IMR-90 (cell line): Measurements from ENCODE around the gene PFN1. TPM values are rescaled to one million over a fixed set of nuclear protein-coding genes. Genes with fewer than 3 reads are reported as not detected.

Experiments
- ATAC-seq: fragments of 200-7000 bp; cut with Tn5 transposase; 2 replicates; pipeline ENCODE4 v1.9.1; 2020; ENCODE audit warnings: low read depth, mild to moderate bottlenecking, moderate library complexity
- BruUV-seq: library from RNA; stranded (reverse); fragments of 400-500 nt; replicated peaks from 2 replicates; lab custom pipeline; 2021; lab: Mats Ljungman, UMichigan
- CTCF ChIA-PET: fragments of 300-600 bp; formaldehyde crosslinking; extraction: SDS; loops from one replicate; lab custom pipeline; 2021; ENCODE audit warnings: antibody characterized with exemption; lab: Yijun Ruan, JAX
- POLR2A ChIA-PET: fragments of 300-600 bp; sonication (Branson Sonifier 250); formaldehyde crosslinking; loops from one replicate; lab custom pipeline; 2022; ENCODE audit warnings: antibody characterized with exemption; ENCODE audit not compliant: unreplicated experiment; lab: Charles Lee
- DNase-seq: peaks from one replicate; pipeline ENCODE4 v3.0.0; 2013
- H2AFZ ChIP-seq: replicated peaks from 2 replicates; pipeline ENCODE3; 2013; ENCODE audit warnings: low read length, mild to moderate bottlenecking; ENCODE audit not compliant: poor library complexity
- H2AK5ac ChIP-seq: 2 replicates; pipeline ENCODE4 v1.6.1; 2013; ENCODE audit warnings: low read depth, low read length, inconsistent platforms
- H2AK9ac ChIP-seq: replicated peaks from 2 replicates; pipeline ENCODE3; 2013; ENCODE audit warnings: mild to moderate bottlenecking, low read depth, low read length, moderate library complexity; ENCODE audit not compliant: poor library complexity
- H2BK120ac ChIP-seq: 2 replicates; pipeline ENCODE4 v1.6.1; 2013; ENCODE audit warnings: low read depth, low read length, inconsistent platforms
- H2BK15ac ChIP-seq: 3 replicates; pipeline ENCODE4 v1.6.1; 2013; ENCODE audit warnings: low read depth, low read length, inconsistent platforms
- H2BK20ac ChIP-seq: 2 replicates; pipeline ENCODE4 v1.6.1; 2013; ENCODE audit warnings: low read depth, mild to moderate bottlenecking, inconsistent platforms, low read length, moderate library complexity
- H2BK5ac ChIP-seq: 2 replicates; pipeline ENCODE4 v1.6.1; 2013; ENCODE audit warnings: mild to moderate bottlenecking, low read depth, low read length, inconsistent platforms; ENCODE audit not compliant: poor library complexity, severe bottlenecking
- H3K14ac ChIP-seq: replicated peaks from 2 replicates; pipeline ENCODE4 v1.6.1; 2013; ENCODE audit warnings: low read depth, low read length, inconsistent platforms
- H3K18ac ChIP-seq: 2 replicates; pipeline ENCODE4 v1.6.1; 2013; ENCODE audit warnings: low read depth, low read length, control low read depth
- H3K23ac ChIP-seq: 2 replicates; pipeline ENCODE4 v1.6.1; 2013; ENCODE audit warnings: low read depth, low read length, inconsistent platforms
- H3K27ac ChIP-seq: 2 replicates; pipeline ENCODE4 v1.5.1; 2013; ENCODE audit warnings: mild to moderate bottlenecking, control low read depth, low read length; ENCODE audit not compliant: insufficient read depth
- H3K27me3 ChIP-seq: 2 replicates; pipeline ENCODE4 v1.6.1; 2013; ENCODE audit warnings: low read length; ENCODE audit not compliant: control insufficient read depth, insufficient read depth
- H3K36me3 ChIP-seq: 2 replicates; pipeline ENCODE4 v1.6.1; 2013; ENCODE audit warnings: low read length, mixed read lengths; ENCODE audit not compliant: control insufficient read depth, insufficient read depth
- H3K4ac ChIP-seq: 2 replicates; pipeline ENCODE4 v1.6.1; 2013; ENCODE audit warnings: low read depth, low read length, inconsistent platforms
- H3K4me1 ChIP-seq: 2 replicates; pipeline ENCODE4 v1.6.1; 2013; ENCODE audit warnings: low read length, mixed read lengths; ENCODE audit not compliant: control insufficient read depth, insufficient read depth
- H3K4me2 ChIP-seq: 2 replicates; pipeline ENCODE4 v1.6.1; 2013; ENCODE audit warnings: low read depth, mild to moderate bottlenecking, control low read depth, low read length, moderate library complexity
- H3K4me3 ChIP-seq: 2 replicates; pipeline ENCODE4 v1.5.1; 2013; ENCODE audit warnings: low read depth, mild to moderate bottlenecking, control low read depth, low read length, moderate library complexity; ENCODE audit not compliant: insufficient read depth
- H3K56ac ChIP-seq: 2 replicates; pipeline ENCODE4 v1.6.1; 2013; ENCODE audit warnings: low read length, inconsistent platforms; ENCODE audit not compliant: insufficient read depth; ENCODE audit errors: extremely low read depth
- H3K79me1 ChIP-seq, 2 experiments: 2 replicates each; pipeline ENCODE4 v1.6.1; 2013; ENCODE audit warnings: low read length in 2 of 2, inconsistent platforms in 1 of 2, low read depth in 1 of 2
- H3K9ac ChIP-seq: 2 replicates; pipeline ENCODE4 v1.6.1; 2013; ENCODE audit warnings: low read depth, low read length, control low read depth
- H3K9me1 ChIP-seq: 2 replicates; pipeline ENCODE4 v1.6.1; 2013; ENCODE audit warnings: low read length, inconsistent platforms; ENCODE audit not compliant: insufficient read depth
- H3K9me3 ChIP-seq: 2 replicates; pipeline ENCODE4 v1.6.1; 2013; ENCODE audit warnings: low read length; ENCODE audit not compliant: control insufficient read depth, insufficient read depth
- H4K20me1 ChIP-seq: 2 replicates; pipeline ENCODE4 v1.6.1; 2013; ENCODE audit warnings: low read length, inconsistent platforms; ENCODE audit not compliant: insufficient read depth
- H4K5ac ChIP-seq: 2 replicates; pipeline ENCODE4 v1.6.1; 2013; ENCODE audit warnings: mild to moderate bottlenecking, low read depth, low read length, control low read depth
- H4K8ac ChIP-seq, 2 experiments: 2 replicates each; pipeline ENCODE4 v1.6.1; 2013; ENCODE audit warnings: low read depth in 2 of 2, low read length in 2 of 2, control low read depth in 1 of 2, inconsistent platforms in 1 of 2
- H4K91ac ChIP-seq: 2 replicates; pipeline ENCODE4 v1.6.1; 2013; ENCODE audit warnings: low read depth, low read length, inconsistent platforms; ENCODE audit not compliant: insufficient read depth
- BHLHE40 ChIP-seq: fragments of 150-350 bp; IDR thresholded peaks from 2 replicates; pipeline ENCODE4 v1.6.1; 2016; ENCODE audit warnings: mild to moderate bottlenecking, low read depth, low read length
- CEBPB ChIP-seq: IDR thresholded peaks from 2 replicates; pipeline ENCODE4 v1.6.1; 2012; ENCODE audit warnings: low read depth, low read length, improper control_type of control experiment
- CHD1 ChIP-seq: IDR thresholded peaks from 2 replicates; pipeline ENCODE4 v1.6.1; 2012; ENCODE audit warnings: low read depth, low read length, improper control_type of control experiment
- FOS ChIP-seq: fragments of 150-350 bp; IDR thresholded peaks from 2 replicates; pipeline ENCODE4 v1.6.1; 2016; ENCODE audit warnings: low read depth, low read length
- MAFK ChIP-seq: IDR thresholded peaks from 2 replicates; pipeline ENCODE4 v1.6.1; 2012; ENCODE audit warnings: low read depth, low read length, improper control_type of control experiment
- MAZ ChIP-seq: IDR thresholded peaks from 2 replicates; pipeline ENCODE4 v1.6.1; 2012; ENCODE audit warnings: low read depth, mild to moderate bottlenecking, low read length, improper control_type of control experiment, moderate library complexity, borderline replicate concordance
- MXI1 ChIP-seq: IDR thresholded peaks from 2 replicates; pipeline ENCODE4 v1.6.1; 2012; ENCODE audit warnings: low read depth, mild to moderate bottlenecking, low read length, moderate library complexity, borderline replicate concordance
- NFE2L2 ChIP-seq: fragments of 150-350 bp; IDR thresholded peaks from 2 replicates; pipeline ENCODE4 v1.6.1; 2016; ENCODE audit warnings: low read depth, mild to moderate bottlenecking, low read length
- POLR2A ChIP-seq: IDR thresholded peaks from 2 replicates; pipeline ENCODE4 v1.6.1; 2012; ENCODE audit warnings: mild to moderate bottlenecking, low read depth, low read length
- RAD21 ChIP-seq: IDR thresholded peaks from 2 replicates; pipeline ENCODE4 v1.6.1; 2012; ENCODE audit warnings: low read length, improper control_type of control experiment
- RCOR1 ChIP-seq: IDR thresholded peaks from 2 replicates; pipeline ENCODE4 v1.6.1; 2012; ENCODE audit warnings: mild to moderate bottlenecking, low read length, improper control_type of control experiment; ENCODE audit not compliant: insufficient replicate concordance
- RFX5 ChIP-seq: IDR thresholded peaks from 2 replicates; pipeline ENCODE4 v1.8.0; 2012; ENCODE audit warnings: low read depth, mild to moderate bottlenecking, low read length, moderate library complexity
- SMC3 ChIP-seq: fragments of 150-350 bp; IDR thresholded peaks from 2 replicates; pipeline ENCODE4 v1.6.1; 2016; ENCODE audit warnings: low read depth, mild to moderate bottlenecking, antibody characterized with exemption, low read length, moderate library complexity
- WGBS, 2 experiments: methylation state at CpG; one replicate each; pipeline versions ENCODE4 v1.1.5 to v1.1.7; 2013; ENCODE audit warnings: missing lambda C conversion rate in 2 of 2; ENCODE audit not compliant: insufficient read length in 1 of 2; ENCODE audit errors: extremely low coverage in 2 of 2; 5-methylcytosine and 5-hydroxymethylcytosine counted together
- dilution Hi-C: fragments of 300-500 bp; cut with HindIII; formaldehyde crosslinking; loops from one replicate; pipeline ENCODE4 v1.14.3; 2018; ENCODE audit warnings: low sequenced_read_pairs; ENCODE audit not compliant: unreplicated experiment
- in situ Hi-C: fragments of 300-500 bp; cut with MboI; formaldehyde crosslinking; loops from 3 replicates; pipeline ENCODE4 v1.14.3; 2019; ENCODE audit warnings: low sequenced_read_pairs, inconsistent platforms, mixed read lengths
- intact Hi-C: fragments of 100-400 bp; cut with micrococcal nuclease; formaldehyde crosslinking; loops from 2 replicates; pipeline ENCODE4 v1.10.0; 2022
- polyA plus RNA-seq, 3 experiments: library from polyadenylated mRNA; depleted of rRNA; stranded (reverse); fragments of >200 nt; gene quantifications; 2 replicates each; pipeline ENCODE4 v1.2.3, GENCODE V29; 2012; ENCODE audit warnings: low replicate concordance in 1 of 3
- total RNA-seq: library from RNA; depleted of rRNA; stranded (reverse); fragments of >200 nt; gene quantifications from 2 replicates; pipeline ENCODE4 v1.2.3, GENCODE V29; 2012
- TF ChIP-seq, protein P1 (sequence below): fragments of 150-350 bp; IDR thresholded peaks from 2 replicates; pipeline ENCODE4 v1.6.1; 2016; ENCODE audit warnings: low read depth, mild to moderate bottlenecking, low read length, moderate library complexity, borderline replicate concordance
- TF ChIP-seq, protein P2 (sequence below): conservative IDR thresholded peaks from 2 replicates; pipeline ENCODE4 v1.5.1; 2012; ENCODE audit warnings: mild to moderate bottlenecking, low read depth, low read length, improper control_type of control experiment
- TF ChIP-seq, protein P3 (sequence below): fragments of 150-350 bp; IDR thresholded peaks from 2 replicates; pipeline ENCODE4 v1.6.1; 2017; ENCODE audit warnings: mild to moderate bottlenecking, antibody characterized with exemption, low read length, low read depth

The PFN1 gene
- total and polyA plus RNA-seq, 2 of the 4 experiments (the other 2 are of a cell fraction): 348 to 1,671 TPM

DNA sequence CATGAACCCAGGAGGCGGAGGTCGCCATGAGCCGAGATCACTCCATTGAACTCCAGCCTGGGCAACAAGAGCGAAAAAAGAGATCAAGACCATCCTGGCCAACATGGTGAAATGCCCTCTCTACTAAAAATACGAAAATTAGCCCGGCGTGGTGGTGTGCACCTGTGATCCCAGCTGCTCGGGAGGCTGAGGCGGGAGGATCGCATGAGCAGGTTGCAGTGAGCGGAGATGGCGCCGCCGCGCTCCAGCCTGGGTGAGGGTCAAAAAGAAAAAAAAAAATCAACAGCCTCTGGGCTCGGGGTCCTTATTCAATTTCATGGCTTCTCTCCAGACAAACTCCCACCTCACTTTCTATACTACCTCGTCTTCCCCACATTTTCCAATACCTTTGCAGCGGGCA lies 19.4 kb downstream of the PFN1 start:
- TF ChIP-seq NFE2L2: no peak
- TF ChIP-seq RFX5: no peak
- TF ChIP-seq MXI1: no peak
- no peak for TF ChIP-seq SMC3
- TF ChIP-seq, protein P1, sequence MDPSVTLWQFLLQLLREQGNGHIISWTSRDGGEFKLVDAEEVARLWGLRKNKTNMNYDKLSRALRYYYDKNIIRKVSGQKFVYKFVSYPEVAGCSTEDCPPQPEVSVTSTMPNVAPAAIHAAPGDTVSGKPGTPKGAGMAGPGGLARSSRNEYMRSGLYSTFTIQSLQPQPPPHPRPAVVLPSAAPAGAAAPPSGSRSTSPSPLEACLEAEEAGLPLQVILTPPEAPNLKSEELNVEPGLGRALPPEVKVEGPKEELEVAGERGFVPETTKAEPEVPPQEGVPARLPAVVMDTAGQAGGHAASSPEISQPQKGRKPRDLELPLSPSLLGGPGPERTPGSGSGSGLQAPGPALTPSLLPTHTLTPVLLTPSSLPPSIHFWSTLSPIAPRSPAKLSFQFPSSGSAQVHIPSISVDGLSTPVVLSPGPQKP: no peak
- TF ChIP-seq RCOR1: no peak
- TF ChIP-seq MAFK: no peak
- TF ChIP-seq CEBPB: no peak
- TF ChIP-seq POLR2A: no peak
- TF ChIP-seq BHLHE40: no peak
- no peak for TF ChIP-seq CHD1
- no peak for TF ChIP-seq FOS
- no peak for TF ChIP-seq MAZ
- TF ChIP-seq, protein P2, sequence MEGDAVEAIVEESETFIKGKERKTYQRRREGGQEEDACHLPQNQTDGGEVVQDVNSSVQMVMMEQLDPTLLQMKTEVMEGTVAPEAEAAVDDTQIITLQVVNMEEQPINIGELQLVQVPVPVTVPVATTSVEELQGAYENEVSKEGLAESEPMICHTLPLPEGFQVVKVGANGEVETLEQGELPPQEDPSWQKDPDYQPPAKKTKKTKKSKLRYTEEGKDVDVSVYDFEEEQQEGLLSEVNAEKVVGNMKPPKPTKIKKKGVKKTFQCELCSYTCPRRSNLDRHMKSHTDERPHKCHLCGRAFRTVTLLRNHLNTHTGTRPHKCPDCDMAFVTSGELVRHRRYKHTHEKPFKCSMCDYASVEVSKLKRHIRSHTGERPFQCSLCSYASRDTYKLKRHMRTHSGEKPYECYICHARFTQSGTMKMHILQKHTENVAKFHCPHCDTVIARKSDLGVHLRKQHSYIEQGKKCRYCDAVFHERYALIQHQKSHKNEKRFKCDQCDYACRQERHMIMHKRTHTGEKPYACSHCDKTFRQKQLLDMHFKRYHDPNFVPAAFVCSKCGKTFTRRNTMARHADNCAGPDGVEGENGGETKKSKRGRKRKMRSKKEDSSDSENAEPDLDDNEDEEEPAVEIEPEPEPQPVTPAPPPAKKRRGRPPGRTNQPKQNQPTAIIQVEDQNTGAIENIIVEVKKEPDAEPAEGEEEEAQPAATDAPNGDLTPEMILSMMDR: no peak
- TF ChIP-seq RAD21: no peak
- TF ChIP-seq, protein P3, sequence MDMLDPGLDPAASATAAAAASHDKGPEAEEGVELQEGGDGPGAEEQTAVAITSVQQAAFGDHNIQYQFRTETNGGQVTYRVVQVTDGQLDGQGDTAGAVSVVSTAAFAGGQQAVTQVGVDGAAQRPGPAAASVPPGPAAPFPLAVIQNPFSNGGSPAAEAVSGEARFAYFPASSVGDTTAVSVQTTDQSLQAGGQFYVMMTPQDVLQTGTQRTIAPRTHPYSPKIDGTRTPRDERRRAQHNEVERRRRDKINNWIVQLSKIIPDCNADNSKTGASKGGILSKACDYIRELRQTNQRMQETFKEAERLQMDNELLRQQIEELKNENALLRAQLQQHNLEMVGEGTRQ: no peak
- Histone ChIP-seq H3K18ac (no peak overlapping the region), H3K4ac (no peak overlapping the region), H3K4me1 (no peaks in the 10 kb centered on the region; the same call in 1 of the 2 replicates), H2BK15ac (no peak overlapping the region), H3K4me2 (no peak overlapping the region), H4K8ac (no peak overlapping the region), H3K79me1 (no peaks in the 10 kb centered on the region), H3K14ac (no peak overlapping the region), H3K27ac (no peak overlapping the region), H3K56ac (no peak overlapping the region), H3K9me3 (no peaks in the 10 kb centered on the region), H4K91ac (no peak overlapping the region), H2BK5ac (no peak overlapping the region), H2BK20ac (no peak overlapping the region), H2AK9ac (no peak overlapping the region), H3K4me3 (no peak overlapping the region), H2AK5ac (no peak overlapping the region), H4K20me1 (no peaks in the 10 kb centered on the region), H3K9ac (no peak overlapping the region), H4K5ac (no peak overlapping the region), H2AFZ (no peak overlapping the region), H3K9me1 (peaks cover 5% of the 10 kb centered on the region; the same call in 1 of the 2 replicates), H3K27me3 (no peaks in the 10 kb centered on the region), H2BK120ac (no peak overlapping the region), H3K36me3 (peaks cover 1% of the 10 kb centered on the region; the same call in 1 of the 2 replicates), H3K23ac (no peak overlapping the region)
- intact Hi-C loops: no loop called here
- dilution Hi-C loops: no loop called here
- ATAC-seq (no peak), DNase-seq (no peak)
- CTCF ChIA-PET: no interaction called here
- POLR2A ChIA-PET: no interaction called here
- 95 to 100% methylated on average over 1 to 7 of the region's 18 CpGs for WGBS, 2 experiments
- no TSS peak for BruUV-seq
- in situ Hi-C loops: no loop called here
